NCI-H128 (cell line): ENCODE results near the gene GRIN2C.

ENCODE experiments used
- DNase-seq: peaks from one replicate; lab custom pipeline; 2025; ENCODE audit not compliant: unreplicated experiment; lab: John Stamatoyannopoulos, UW

The GRIN2C gene

DNA sequence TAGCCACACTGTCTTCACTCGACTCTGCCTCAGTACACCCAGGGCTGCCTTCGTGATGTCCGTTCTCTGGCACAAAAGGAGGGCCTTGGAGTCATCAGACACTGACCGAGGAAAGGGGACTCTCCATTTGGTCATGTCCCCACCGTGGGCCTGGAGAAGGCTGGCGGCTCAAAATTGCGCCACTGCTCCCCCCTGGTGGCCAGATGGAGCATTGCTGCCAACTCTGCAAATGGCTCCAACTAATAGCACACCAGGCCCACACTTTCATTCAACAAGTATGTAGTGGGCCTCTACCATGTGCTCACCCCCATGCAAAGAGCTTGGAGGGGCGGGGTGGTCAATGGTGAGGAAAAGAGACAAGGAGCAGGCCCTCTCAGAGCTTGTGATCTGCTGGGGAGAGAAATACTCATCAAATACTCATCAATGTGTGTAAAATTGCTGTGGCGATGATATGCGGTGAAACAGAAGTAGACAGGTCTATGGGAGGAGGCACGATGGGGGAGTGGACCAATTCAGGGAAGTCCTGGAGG is 5.2 kb upstream of the GRIN2C start:
- DNase-seq, result peak; percentile 11

DNA sequence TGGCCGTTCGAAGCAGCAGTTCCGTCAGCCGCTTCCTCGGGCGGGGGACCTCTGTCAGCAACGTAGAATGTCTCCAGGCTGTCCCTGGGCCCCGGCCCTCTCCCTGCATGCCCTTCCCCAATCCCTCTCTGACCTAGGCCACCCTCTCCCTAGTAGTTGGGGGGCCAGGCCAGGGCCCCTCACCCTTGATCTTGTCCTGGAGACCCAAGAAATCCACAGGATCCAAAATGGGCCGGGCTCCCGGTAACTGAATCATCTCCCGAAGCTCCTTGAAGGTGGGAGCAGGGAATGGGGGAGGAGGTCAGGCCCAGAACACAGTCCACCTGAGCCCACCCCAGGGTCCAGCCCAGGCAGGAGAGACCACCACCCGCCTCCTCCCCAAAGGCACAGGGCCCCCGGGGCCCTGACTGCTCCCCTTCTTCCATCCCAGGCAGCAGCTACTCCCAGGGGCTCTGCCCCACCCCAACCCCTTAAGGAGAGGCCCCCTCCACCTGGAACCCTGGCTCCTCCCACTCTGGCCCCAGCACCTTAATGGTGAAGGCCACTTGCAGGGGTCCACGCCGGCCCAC is 4.7 kb upstream of the GRIN2C start:
- DNase-seq, result no peak

DNA sequence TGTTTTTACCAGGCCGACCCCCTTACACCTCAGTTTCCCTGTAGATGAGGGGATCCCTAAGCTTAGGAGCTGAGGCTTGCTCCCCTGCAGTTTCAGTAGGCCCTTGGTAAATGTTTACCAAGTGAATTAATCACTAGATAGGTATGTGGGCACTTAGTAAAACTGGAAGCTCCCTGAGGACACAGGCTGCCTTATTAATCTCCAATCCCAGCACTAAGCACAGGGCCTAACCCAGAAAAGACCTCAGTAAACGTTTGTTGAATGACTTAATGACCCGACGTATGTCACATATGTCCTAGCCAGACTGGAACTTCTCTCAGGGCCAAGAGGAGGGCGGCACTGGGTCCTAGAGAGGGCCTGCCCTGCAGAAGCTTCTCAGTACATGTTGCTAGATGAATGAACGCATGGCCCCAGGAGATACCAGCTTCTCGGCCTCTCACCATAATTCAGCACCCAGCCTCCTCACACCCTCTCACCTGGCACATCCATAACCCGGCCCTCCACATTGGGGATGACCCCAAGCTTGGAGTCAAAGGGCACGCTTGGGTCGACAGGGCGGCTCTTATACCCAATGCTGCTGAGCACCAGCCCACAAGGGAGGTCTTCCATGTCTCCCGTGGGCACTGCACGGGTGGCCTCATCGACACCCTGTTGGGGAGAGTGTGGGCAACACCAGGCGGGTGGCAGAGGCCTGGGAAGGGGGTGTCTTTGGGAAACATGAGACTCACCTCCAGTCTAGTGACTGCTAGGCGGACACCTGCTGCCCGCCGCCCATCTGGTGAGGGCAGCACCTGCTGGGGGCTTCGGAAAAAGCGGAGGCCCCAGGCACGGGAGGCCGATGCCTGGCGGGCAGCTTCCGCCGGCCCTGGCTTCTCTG is 4.0 kb upstream of the GRIN2C start:
- no peak for DNase-seq

DNA sequence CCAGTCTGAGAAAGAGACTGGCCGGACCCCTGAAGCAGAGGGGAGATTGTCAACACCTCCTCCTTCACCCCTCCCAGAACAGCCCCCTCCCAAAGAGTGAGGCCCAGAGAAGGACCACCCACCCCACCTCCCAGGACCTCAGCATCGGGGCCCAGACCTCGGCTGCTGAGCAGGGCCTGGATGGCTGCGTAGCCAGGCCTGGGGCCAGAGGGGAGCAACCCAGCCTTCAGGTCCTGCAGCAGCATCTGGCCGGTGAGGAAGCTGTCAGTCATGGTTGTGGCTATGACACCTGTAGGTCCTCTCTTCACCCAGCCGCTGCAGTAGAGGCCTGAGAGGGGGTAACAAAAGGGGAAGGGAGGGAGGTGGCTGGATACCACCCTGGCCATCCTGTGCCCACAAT is 3.2 kb upstream of the GRIN2C start:
- DNase-seq, result no peak

DNA sequence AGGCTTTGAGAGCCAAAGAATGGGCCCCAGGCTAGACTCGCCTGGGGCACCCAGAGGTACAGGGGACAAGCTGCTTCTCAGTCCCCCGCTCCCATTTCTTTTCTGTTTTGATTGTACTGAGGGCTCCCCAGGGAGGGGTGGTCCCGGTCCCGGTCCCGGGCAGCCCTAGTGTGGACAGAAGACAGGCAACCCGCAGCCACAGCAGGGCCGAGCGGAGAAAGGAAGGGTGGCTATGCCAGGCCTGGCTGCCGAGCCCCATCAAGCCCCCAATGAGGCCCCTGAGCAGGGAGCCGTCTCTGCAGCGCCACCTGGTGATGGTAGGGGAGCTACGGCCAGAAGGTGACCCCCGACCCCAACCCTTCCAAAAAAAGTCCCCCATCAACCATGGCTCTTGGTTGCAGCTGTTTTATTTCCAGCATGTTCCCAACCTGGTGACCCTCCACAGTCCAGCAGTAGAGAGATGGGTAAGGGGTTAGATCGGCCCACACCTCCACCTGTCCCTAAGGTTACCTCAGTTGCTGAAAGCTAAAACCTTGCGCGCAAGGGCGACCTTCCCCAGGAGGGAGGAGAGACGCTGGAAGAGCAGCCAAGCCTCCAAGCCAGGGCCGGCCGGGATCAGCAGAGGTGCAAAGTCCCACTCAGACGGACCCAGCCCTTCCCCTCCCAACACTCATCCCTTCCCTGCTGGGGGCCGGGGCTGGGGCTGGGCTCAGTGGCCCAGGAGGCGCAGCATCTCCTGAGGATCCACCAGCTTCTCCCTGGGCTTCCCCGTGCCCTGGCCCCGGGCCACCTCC is 2.6 kb upstream of the GRIN2C start:
- DNase-seq, result peak; percentile 18

DNA sequence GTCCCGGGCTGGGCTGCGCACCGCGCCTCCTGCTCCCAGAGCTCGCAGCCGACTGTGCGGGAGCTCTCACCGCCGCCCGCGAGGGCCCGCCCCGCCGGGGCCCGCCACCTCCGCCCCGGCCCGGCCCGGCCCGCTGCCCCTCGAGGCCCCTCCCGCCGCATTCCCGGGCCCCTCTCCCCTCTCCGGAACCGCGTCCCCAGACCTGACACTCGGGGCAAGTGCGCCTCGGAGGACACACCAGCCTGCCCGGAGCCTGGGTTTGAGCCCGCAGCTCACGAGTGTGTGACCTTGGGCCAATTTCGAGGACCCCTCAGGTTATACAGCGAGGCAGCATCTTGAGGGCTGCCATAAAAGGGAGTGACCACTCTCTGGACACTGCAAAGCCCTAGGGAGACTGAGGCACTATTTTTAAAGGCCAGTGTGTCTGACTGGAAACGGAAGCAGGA is 2.0 kb upstream of the GRIN2C start:
- no peak for DNase-seq

DNA sequence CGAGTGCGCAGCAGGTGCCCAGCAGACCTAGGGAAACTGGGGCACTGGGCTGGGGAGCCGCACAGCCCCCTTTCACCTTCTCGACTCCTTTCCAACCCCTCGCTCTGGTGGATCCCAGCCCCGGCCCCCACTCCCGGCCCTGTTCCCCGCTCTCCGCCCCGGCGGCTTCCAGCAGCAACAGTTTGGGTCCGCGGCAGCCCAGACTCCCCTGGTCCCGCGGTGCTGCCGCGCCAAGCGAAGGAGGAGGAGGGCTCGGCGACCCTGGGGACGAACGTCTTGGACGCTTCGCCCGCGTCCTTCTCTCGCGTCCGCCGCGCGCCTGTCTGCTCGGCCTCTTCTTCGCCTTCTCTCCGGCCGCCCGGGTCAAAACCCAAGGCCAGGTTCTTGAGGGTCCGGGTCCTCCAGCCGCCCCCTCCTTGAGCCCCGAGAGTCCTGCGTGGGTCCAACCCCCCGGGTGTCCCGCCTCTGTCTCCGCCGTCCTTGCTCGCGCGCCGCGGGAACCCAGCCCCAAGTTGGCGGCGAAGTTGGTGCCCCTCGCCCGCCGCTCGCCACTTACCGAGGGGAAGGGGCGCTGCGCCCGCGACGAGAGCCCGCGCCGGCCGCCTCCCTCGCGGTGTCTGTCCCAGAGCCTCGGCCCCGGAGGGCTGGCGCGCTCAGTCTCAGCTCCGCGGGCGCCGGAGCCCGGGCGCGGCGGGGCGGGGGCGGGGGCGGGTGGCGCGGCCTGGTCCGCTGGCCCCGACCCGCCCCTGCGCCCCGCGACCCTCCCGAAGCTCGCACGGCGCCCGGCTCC is 1.4 kb upstream of the GRIN2C start:
- no peak for DNase-seq

DNA sequence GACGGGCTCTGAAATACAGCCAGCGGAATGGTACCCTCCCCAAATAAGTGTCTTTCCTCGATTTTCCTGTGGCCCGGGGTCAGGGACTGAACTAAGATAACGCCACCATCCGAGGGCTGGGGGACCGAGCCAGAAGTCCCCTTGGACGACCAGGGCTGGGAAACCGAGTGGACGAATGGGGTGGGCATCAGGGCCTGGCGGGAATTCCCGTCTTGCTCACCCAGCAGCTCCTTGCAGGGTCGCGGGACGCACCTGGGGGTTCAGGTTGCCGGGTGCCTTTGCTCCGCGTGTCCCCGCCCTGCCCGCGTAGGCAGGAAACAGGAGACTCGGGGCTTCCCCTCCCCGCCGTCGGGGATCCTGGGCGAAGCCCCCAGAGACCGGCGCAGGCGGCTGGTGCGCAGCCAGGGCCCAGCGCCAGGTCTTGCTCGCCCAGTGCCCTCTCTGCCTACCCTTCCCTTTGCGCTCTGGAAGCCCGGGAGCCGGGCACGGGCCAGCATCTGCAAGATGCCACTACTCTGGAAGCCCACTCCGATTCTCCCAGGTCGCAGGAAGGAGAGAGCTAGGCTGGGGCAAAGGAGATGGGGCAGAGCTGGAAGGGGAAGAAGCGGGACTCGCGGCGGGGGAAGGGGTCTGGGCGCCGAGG is 665 bp upstream of the GRIN2C start:
- no peak for DNase-seq

DNA sequence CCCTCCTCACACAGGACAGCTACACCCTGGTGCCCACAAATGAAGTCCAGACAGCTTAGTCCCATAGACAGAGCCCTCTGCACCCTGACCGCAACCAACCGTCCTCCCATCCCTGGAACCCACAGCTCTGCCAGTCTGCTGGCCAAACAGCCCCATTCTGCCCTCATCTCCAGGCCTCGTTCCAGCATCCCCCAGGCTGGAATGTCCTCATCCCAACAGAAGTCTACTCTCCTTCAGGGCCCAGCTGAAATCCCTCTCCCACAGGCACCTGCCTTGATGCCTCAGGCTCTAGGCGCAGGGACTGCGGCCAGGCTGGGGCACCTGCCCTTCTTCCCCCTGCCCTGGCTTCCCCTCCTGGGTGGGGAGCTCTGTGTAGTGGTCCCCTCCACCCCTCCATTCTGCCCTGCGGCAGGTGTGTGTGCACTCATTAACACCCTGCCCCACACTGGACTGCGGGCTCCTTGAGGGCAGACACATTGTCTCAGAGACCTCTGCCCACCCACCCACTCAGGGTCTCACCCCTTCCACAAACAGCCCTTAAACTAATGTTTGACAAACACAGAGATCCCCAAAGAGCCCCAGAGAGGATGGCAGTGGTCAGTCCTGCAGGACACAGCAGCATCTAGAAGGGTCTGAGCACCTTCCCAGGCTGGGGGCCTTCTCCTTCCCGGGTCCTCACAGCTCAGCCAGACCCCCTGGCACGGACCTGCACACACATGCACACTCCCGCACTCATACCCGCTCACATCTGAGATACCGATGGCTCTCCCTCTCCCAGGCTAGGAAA is 820 bp downstream of the GRIN2C start:
- no peak for DNase-seq

DNA sequence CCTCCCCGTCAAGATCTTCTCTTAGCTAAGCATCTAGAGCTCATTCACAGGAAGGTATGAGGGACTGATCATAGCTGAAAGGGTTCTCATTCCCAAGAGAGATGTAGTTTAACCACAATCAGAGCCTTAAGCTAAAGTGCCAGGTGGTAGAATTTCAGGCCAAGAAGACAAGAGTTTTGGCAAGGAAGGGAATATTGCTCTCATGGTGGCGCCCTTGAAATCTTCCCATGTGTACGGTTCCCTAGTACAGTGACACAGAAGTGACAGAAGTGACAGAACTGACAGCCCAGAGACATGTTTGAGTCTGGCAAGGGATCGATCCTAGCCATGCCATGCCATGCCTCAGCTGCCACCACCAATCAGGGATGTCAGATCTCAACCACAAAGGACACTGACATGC is 2.5 kb downstream of the GRIN2C start:
- DNase-seq, result no peak

DNA sequence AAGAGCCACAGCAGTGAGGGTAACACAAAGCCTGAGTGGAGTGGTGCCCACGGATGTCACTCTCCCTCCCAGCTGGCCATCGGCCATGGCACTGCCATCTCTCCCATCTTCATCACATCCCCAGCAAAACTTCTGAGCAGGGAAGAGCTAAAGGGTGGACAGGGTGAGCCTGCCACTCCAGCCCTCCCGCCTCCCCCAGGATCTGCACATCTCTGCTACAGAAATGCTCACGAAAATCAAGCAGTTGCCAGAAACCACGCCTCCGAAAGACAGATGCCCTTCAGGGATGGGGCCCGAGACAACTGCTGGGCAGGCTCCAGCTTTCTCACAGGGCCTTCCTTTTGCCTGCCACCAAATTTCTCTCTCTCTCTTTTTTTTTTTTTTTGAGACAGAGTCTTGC is 3.6 kb downstream of the GRIN2C start:
- DNase-seq, result no peak

DNA sequence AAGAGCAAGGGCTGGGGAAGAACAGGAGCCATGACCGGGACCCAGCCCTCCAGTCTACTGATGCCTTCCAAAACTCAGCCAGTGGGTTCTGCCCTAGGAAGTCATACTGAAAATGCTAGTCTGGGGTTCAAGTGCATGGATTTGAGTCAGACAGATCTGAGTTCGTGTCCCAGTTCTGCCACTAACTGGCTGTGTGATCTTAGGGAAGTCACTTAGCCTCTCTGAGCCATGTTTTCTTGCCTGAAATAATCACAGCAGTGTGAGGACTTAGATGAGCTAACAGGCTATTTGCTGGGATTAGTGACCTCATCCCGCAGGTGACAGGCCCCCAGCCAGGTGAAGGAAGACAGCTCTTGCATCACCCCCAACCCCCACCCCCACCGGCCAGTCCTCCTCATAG is 4.4 kb downstream of the GRIN2C start:
- no peak for DNase-seq

DNA sequence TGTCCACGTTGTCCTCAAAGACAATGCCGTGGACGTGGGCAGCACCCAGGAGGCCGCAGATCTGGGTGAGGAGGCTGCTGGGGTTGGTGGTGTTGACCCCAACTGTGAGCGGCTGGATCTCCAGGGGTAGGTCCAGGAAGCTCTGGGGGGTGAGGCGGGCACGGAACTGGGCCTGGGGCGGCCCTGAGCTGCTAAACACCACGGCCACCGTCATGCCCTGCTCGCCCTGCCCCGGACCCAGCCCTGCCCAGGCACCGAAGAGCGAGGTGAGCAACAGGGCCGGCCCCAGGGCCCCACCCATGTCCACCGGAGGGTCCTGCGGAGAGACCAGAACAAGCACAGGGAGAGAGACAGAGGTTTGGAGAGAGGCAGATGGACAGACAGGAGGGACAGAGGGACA is 4.9 kb downstream of the GRIN2C start:
- DNase-seq, result no peak

DNA sequence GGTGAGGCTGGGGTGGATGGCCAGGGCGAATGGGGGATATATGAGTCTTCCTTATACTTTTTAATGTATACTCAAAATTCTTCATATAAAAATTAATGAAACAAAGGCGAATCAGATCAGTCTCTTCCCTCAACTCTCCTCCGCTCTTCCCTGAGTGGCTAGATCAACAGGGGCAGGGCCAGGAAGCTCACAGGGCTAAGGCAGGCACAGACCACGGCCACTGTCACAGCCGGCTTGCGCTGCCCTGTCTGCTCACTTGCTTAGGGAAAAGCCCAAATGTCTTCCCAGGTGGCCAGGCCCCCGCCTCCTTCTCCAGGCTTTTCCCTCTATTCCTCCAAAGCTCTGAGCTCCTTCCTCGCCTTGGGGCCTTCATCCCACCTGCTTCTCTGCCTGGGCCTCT is 6.0 kb downstream of the GRIN2C start:
- DNase-seq, result no peak

DNA sequence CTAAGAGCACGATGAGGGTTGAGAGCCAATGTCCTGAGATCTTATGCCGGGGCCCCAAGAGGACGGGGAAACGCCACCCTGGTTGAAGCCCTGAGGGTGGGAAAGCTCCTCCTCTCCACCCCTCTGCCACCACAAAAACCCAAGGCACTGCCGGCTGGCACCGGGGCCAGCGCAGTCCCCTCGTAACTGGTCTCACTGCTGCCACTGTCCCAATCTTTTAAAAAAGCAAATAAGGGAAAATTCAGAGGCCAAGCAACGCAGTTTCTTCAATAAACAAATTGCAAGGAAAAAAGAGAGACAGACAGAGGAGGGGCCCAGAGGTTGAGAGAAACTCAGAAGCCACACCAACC is 6.7 kb downstream of the GRIN2C start:
- DNase-seq, result no peak

DNA sequence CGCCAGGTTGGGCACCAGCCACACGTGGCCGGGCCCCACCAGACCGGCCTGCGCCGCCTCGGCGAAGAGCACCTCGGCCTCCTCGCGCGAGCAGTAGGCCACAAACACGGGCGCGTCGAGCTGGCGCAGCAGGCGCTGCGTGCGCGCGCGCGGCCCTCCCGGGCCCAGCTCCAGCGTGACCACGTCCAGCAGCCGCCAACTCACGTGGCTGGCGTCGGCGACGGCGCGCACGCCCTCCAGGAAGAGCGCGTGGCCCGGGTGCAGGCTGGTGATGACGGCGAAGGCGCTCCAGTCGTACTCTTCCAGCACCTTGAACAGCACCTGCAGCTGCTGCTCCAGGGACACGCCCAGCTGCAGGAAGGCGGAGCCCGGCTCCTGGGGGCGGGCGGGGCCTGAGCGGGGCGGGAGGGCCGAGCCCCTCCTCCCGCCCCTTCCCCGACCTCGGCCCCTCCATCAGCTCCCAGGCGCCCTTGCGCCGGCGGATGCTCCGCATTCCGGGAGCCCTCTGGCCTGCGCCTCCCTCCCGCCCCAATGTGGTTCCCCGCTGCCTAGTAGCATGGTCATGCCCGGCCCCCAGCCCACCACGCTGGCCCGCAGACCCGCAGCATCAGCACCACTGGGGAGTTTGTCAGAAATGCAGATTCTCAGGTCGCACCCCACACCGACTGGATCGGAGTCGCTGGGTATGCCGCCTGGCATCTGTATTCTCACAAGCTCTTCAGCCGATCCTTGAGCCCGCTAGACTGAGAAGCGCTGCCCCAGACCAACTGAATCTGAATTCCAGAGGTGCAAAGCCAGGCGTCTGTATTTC is 7.2 kb downstream of the GRIN2C start:
- no peak for DNase-seq

DNA sequence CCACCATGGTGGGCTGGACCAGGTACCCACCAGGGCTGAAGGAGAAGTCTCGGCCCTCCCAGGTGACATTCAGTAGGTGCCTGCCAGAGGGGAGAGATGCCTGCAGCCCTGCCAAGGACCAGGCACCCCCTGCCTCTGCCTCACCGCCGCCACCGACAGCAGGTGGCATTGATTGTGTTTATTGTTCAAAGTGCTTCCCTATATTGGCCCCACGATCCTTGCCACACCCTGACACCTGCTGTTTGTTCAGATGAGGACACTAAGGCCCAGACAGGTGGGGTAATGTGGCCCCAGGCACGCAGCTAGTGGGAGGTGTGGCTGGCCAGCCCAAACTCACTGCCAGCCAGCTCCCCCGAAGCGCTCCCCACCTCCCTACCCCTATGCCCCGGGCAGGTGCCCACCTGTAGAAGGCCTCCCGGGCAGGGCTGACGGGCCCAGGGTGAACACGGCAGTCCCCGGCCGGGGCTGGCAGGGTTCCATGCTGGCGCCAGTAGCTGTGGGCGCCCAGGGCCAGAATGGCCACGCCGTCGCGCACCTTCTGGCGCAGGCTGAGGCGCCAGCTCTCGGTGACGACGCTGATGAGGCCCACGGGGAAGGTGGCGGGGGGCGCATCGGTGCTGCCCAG is 8.0 kb downstream of the GRIN2C start:
- DNase-seq, result no peak

DNA sequence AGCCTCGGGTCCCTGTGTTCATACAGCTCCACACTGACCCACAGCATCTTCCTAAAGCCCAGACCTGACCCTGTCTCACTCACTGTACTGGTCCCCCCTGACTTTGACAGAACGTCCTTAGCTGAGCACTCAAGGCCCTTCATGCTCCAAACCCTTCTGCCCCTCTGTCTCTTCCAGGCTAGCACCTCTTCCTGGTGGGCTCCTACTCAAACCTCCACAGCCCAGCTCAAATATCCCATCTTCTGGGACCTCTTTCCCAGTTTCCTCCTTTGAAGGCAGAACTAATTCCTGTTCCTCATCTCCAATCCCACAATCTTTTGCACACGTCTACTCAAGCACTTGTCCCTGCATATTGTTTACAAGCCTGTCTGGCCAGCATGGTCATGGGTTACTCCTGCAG is 8.8 kb downstream of the GRIN2C start:
- DNase-seq, result no peak
